ENCODE results near the gene CLCN4.

DNA sequence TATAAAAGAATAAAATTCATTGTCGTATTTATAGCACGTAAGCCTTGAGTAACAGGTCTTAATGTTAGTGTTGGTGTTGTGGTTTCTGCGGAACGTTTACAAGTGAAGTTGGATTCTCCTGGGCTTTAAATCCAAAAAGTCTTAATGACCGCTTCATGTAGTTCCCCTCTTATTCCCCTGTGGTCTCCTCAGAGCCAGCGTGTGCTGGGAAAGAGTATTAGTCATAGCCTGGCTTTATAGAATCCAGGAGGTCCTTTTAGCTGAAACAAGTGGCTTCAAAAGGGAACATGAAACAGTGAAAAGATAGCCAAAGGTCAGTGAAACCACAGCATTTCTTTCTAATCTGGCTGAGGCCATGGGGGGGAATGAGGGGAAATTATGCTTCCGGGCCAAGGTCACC lies 79.1 kb downstream of the CLCN4 start:
- TF ChIP-seq, protein P1, sequence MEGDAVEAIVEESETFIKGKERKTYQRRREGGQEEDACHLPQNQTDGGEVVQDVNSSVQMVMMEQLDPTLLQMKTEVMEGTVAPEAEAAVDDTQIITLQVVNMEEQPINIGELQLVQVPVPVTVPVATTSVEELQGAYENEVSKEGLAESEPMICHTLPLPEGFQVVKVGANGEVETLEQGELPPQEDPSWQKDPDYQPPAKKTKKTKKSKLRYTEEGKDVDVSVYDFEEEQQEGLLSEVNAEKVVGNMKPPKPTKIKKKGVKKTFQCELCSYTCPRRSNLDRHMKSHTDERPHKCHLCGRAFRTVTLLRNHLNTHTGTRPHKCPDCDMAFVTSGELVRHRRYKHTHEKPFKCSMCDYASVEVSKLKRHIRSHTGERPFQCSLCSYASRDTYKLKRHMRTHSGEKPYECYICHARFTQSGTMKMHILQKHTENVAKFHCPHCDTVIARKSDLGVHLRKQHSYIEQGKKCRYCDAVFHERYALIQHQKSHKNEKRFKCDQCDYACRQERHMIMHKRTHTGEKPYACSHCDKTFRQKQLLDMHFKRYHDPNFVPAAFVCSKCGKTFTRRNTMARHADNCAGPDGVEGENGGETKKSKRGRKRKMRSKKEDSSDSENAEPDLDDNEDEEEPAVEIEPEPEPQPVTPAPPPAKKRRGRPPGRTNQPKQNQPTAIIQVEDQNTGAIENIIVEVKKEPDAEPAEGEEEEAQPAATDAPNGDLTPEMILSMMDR (IDR thresholded peaks at IDR 0.05), result no peak
- TF ChIP-seq, protein P2, sequence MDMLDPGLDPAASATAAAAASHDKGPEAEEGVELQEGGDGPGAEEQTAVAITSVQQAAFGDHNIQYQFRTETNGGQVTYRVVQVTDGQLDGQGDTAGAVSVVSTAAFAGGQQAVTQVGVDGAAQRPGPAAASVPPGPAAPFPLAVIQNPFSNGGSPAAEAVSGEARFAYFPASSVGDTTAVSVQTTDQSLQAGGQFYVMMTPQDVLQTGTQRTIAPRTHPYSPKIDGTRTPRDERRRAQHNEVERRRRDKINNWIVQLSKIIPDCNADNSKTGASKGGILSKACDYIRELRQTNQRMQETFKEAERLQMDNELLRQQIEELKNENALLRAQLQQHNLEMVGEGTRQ (IDR thresholded peaks at IDR 0.05; ENCODE audit: borderline replicate concordance, low read depth, low read length), result no peak
- TF ChIP-seq, protein P3, sequence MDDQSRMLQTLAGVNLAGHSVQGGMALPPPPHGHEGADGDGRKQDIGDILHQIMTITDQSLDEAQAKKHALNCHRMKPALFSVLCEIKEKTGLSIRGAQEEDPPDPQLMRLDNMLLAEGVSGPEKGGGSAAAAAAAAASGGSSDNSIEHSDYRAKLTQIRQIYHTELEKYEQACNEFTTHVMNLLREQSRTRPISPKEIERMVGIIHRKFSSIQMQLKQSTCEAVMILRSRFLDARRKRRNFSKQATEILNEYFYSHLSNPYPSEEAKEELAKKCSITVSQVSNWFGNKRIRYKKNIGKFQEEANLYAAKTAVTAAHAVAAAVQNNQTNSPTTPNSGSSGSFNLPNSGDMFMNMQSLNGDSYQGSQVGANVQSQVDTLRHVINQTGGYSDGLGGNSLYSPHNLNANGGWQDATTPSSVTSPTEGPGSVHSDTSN (IDR thresholded peaks at IDR 0.05), result no peak
- TF ChIP-seq ELF1 (IDR thresholded peaks at IDR 0.05), result no peak
- TF ChIP-seq TAF1 (IDR thresholded peaks at IDR 0.05; ENCODE audit: borderline replicate concordance, low read depth, low read length), result no peak
- TF ChIP-seq SMC3 (IDR thresholded peaks at IDR 0.05; ENCODE audit: low read depth, low read length), result no peak
- TF ChIP-seq RCOR1 (IDR thresholded peaks at IDR 0.05; ENCODE audit: low read length), result no peak
- no peak for TF ChIP-seq RFX5 (IDR thresholded peaks at IDR 0.05; ENCODE audit: low read length)
- TF ChIP-seq, protein P4, sequence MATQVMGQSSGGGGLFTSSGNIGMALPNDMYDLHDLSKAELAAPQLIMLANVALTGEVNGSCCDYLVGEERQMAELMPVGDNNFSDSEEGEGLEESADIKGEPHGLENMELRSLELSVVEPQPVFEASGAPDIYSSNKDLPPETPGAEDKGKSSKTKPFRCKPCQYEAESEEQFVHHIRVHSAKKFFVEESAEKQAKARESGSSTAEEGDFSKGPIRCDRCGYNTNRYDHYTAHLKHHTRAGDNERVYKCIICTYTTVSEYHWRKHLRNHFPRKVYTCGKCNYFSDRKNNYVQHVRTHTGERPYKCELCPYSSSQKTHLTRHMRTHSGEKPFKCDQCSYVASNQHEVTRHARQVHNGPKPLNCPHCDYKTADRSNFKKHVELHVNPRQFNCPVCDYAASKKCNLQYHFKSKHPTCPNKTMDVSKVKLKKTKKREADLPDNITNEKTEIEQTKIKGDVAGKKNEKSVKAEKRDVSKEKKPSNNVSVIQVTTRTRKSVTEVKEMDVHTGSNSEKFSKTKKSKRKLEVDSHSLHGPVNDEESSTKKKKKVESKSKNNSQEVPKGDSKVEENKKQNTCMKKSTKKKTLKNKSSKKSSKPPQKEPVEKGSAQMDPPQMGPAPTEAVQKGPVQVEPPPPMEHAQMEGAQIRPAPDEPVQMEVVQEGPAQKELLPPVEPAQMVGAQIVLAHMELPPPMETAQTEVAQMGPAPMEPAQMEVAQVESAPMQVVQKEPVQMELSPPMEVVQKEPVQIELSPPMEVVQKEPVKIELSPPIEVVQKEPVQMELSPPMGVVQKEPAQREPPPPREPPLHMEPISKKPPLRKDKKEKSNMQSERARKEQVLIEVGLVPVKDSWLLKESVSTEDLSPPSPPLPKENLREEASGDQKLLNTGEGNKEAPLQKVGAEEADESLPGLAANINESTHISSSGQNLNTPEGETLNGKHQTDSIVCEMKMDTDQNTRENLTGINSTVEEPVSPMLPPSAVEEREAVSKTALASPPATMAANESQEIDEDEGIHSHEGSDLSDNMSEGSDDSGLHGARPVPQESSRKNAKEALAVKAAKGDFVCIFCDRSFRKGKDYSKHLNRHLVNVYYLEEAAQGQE (IDR thresholded peaks at IDR 0.05; ENCODE audit: low read depth, low read length), result no peak
- TF ChIP-seq EP300 (IDR thresholded peaks at IDR 0.05; ENCODE audit: borderline replicate concordance in 1 of 2, low read depth in 1 of 2, low read length in 1 of 2), result no peak
- no peak for TF ChIP-seq FOXJ3 (CRISPR knock-in tag; IDR thresholded peaks at IDR 0.05)
- TF ChIP-seq GABPA (IDR thresholded peaks at IDR 0.05; ENCODE audit: low read depth), result no peak
- TF ChIP-seq YY1 (IDR thresholded peaks at IDR 0.05; ENCODE audit: low read depth), result no peak

Measured in SK-N-SH (cell line).